ENCODE results near the gene UACA.
"Not testable (repeated sequence)": the region's sequence is repeated elsewhere in the genome, so short reads cannot be mapped to it uniquely, and the experiment has no call there.

The UACA gene

GRCh38 chr15:70616311-70616756, 147.0 kb downstream of the UACA start:
- DNase-seq, result not testable (repeated sequence)

GRCh38 chr15:70615435-70616310, 147.7 kb downstream of the UACA start:
- no peak for DNase-seq

- DNase-seq, result no peak
Measured at GRCh38 chr15:70614221-70614620, 149.1 kb downstream of the UACA start.

- no peak for DNase-seq
Measured at GRCh38 chr15:70613271-70613670, 150.1 kb downstream of the UACA start.

- no peak for DNase-seq
Measured at GRCh38 chr15:70611286-70611685, 152.1 kb downstream of the UACA start.

GRCh38 chr15:70610541-70610940, 152.8 kb downstream of the UACA start:
- no peak for DNase-seq

- DNase-seq, result no peak
Measured at GRCh38 chr15:70609889-70610288, 153.5 kb downstream of the UACA start.

- no peak for DNase-seq
Measured at GRCh38 chr15:70608144-70608543, 155.2 kb downstream of the UACA start.

GRCh38 chr15:70605606-70606410, 157.6 kb downstream of the UACA start:
- DNase-seq, result no peak

GRCh38 chr15:70604666-70605315, 158.6 kb downstream of the UACA start:
- no peak for DNase-seq
